Muscle of leg (tissue), 11 donors: ENCODE results near the gene PTPN1. TPM values are rescaled to one million over a fixed set of nuclear protein-coding genes. Genes with fewer than 3 reads are reported as not detected.

Source experiments
- DNase-seq: peaks from one replicate; pipeline ENCODE4 v3.0.0; 2013
- H3K27ac ChIP-seq: one replicate; pipeline ENCODE4 v1.5.1; 2013; ENCODE audit warnings: mild to moderate bottlenecking, low read length, control low read depth
- H3K27me3 ChIP-seq: one replicate; pipeline ENCODE4 v1.6.1; 2013; ENCODE audit warnings: low read length; ENCODE audit not compliant: control insufficient read depth, insufficient read depth
- H3K36me3 ChIP-seq: one replicate; pipeline ENCODE4 v1.6.1; 2013; ENCODE audit warnings: low read length; ENCODE audit not compliant: control insufficient read depth, insufficient read depth
- H3K4me1 ChIP-seq: one replicate; pipeline ENCODE4 v1.6.1; 2013; ENCODE audit warnings: low read length; ENCODE audit not compliant: control insufficient read depth, insufficient read depth
- H3K4me3 ChIP-seq: one replicate; pipeline ENCODE4 v1.5.1; 2013; ENCODE audit warnings: low read length, control low read depth
- H3K9me3 ChIP-seq: replicated peaks from 2 replicates; pipeline ENCODE4 v1.6.1; 2013; ENCODE audit warnings: low read depth, low read length; ENCODE audit not compliant: control insufficient read depth
- WGBS: methylation state at CpG from one replicate; pipeline ENCODE4 v1.1.5; 2013; ENCODE audit warnings: missing lambda C conversion rate; ENCODE audit not compliant: insufficient coverage; 5-methylcytosine and 5-hydroxymethylcytosine counted together
- polyA plus RNA-seq, 8 donors: library from polyadenylated mRNA; unstranded; fragments of 120-200 nt; gene quantifications; one replicate each; pipeline versions ENCODE4 v1.2.1 to v1.2.3, GENCODE V29; 2013; ENCODE audit warnings: inconsistent platforms in 1 of 8, low replicate concordance in 1 of 8; ENCODE audit not compliant: insufficient read length in 8 of 8, insufficient read depth in 1 of 8
- total RNA-seq: library from RNA; stranded (reverse); fragments of 120-200 nt; gene quantifications from one replicate; pipeline ENCODE4 v1.2.4, GENCODE V29; 2013

The PTPN1 gene
- total and polyA plus RNA-seq, 9 donors, result 12.5 to 22.5 (median 18.4) TPM

- peaks cover 27% of the 10 kb centered on the region for H3K4me1 ChIP-seq
- H3K27me3 ChIP-seq, result no peaks in the 10 kb centered on the region
- no peak for DNase-seq
- H3K36me3 ChIP-seq, result peaks cover 51% of the 10 kb centered on the region
- H3K27ac ChIP-seq, result no peak overlapping the region
- H3K4me3 ChIP-seq, result no peak overlapping the region
- WGBS, result 71% methylated on average over 5 of the region's 9 CpGs
- H3K9me3 ChIP-seq, result no peaks in the 10 kb centered on the region
These were observed 63.9 kb downstream of the PTPN1 start for GRCh38 chr20:50574108-50574507.

GRCh38 chr20:50574586-50574985, 64.4 kb downstream of the PTPN1 start:
- H3K36me3 ChIP-seq, result peaks cover 51% of the 10 kb centered on the region
- no peak overlapping the region for H3K27ac ChIP-seq

DNA sequence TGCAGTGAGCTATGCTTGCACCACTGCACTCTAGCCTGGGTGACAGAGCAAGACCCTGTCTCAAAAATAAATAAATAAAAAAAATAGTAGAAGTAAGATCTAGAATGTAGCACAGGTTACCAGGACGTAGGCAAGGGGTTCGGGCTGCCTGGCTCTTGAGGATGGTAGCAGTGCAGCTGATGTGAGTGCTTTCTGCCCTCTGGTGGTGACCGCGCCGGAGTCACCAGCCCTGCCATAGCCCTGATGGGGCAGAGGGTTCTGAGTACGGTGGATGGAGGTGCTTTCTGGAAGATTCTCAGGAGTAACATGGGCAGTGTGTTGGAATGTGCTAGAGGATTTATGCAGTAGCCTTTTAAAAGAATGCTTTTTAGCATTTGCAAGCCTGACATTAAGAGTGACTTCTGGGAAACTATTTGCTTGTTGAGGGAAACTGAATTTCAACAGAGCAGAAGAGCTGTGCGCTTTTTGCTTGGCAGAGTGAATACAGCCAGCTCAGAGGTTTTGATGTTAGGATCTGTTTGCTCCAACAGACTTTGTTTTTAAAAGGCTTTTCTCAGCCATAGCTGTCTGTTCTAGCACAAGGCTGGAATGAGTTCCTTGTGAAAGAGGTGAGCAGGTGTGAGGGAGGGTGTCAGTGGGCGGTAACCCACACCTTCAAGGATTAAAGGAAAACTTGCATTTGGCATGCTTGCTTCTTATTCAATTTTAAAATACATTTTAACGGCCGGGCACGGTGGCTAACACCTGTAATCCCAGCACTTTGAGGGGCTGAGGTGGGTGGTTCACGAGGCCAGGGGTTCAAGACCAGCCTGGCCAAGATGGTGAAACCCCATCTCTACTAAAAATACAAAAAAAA, 65.9 kb downstream of the PTPN1 start:
- Histone ChIP-seq H3K36me3 (peaks cover 62% of the 10 kb centered on the region), H3K27ac (no peak overlapping the region), H3K4me1 (peaks cover 23% of the 10 kb centered on the region), H3K27me3 (no peaks in the 10 kb centered on the region), H3K4me3 (no peak overlapping the region), H3K9me3 (no peaks in the 10 kb centered on the region)
- DNase-seq, result peak; percentile 61
- WGBS, result 45% methylated on average over 6 of the region's 12 CpGs

More at GRCh38 chr20:50574586-50574985, 64.4 kb downstream of the PTPN1 start:
- Histone ChIP-seq H3K27me3 (no peaks in the 10 kb centered on the region), H3K4me1 (peaks cover 27% of the 10 kb centered on the region), H3K4me3 (no peak overlapping the region), H3K9me3 (no peaks in the 10 kb centered on the region)
- DNase-seq, result no peak
- 100% methylated on average over 2 of the region's 5 CpGs for WGBS

DNA sequence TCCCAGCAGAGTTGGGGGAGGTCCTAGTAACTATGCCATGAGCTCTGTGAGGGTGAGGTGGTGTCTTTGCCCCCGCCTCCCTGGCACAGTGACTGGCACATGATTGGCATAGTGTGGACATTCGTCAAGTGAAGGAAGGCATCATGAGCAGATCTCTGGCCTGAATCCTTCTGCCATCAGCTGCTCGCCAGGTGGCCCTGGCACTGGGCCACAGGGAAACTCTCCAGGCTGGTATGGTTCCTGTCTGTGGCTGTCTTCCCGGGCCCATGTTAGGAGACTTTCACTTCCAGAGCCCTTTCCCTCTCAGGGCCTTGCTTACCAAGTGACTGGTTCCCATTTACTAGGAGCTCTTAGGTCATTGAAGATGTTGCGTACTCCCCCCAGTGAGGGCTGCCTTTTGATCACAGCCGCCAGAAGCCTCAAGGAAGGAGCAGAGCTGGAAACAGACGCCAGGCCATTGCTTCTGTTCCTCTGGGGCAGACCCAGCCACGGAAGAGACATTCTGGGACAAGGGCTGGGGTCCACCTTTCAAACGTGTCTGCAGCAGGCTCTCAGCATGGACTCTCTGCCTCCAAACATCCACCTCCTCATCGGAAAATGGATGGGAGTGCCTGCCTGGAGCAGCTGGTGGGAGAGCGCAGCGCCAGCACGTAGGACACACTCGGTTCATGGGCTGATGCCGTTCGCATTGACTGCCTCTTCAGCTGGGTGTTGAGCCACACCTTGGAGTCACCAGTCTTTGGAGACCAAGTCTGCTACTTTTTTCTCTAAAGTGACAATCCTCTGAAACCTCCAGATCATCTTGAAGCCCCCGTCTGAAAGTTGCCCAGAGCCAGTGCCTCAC, 67.2 kb downstream of the PTPN1 start:
- no peak overlapping the region for H3K27ac ChIP-seq
- no peak overlapping the region for H3K4me3 ChIP-seq
- H3K27me3 ChIP-seq, result no peaks in the 10 kb centered on the region
- peaks cover 21% of the 10 kb centered on the region for H3K4me1 ChIP-seq
- peak; percentile 44 for DNase-seq
- WGBS, result 62% methylated on average over 13 of the region's 17 CpGs
- H3K36me3 ChIP-seq, result peaks cover 73% of the 10 kb centered on the region
- H3K9me3 ChIP-seq, result no peaks in the 10 kb centered on the region

- WGBS, result 91% methylated on average over 12 of the region's 14 CpGs
- H3K27ac ChIP-seq, result no peak overlapping the region
- H3K27me3 ChIP-seq, result no peaks in the 10 kb centered on the region
- DNase-seq, result no peak
- H3K4me1 ChIP-seq, result peaks cover 13% of the 10 kb centered on the region
- no peaks in the 10 kb centered on the region for H3K9me3 ChIP-seq
- H3K4me3 ChIP-seq, result no peak overlapping the region
- peaks cover 81% of the 10 kb centered on the region for H3K36me3 ChIP-seq
These were observed 68.0 kb downstream of the PTPN1 start for GRCh38 chr20:50578061-50578777.

GRCh38 chr20:50578778-50579165, 68.6 kb downstream of the PTPN1 start:
- Histone ChIP-seq H3K4me3 (no peak overlapping the region), H3K27ac (no peak overlapping the region), H3K27me3 (no peaks in the 10 kb centered on the region), H3K36me3 (peaks cover 87% of the 10 kb centered on the region), H3K4me1 (peaks cover 9% of the 10 kb centered on the region), H3K9me3 (no peaks in the 10 kb centered on the region)
- no peak for DNase-seq
- WGBS, result 61% methylated on average over 4 of the region's 5 CpGs

- H3K9me3 ChIP-seq, result no peaks in the 10 kb centered on the region
- no peak overlapping the region for H3K27ac ChIP-seq
- H3K4me1 ChIP-seq, result peaks cover 9% of the 10 kb centered on the region
- WGBS, result 75% methylated on average over 6 of the region's 10 CpGs
- H3K27me3 ChIP-seq, result no peaks in the 10 kb centered on the region
- H3K4me3 ChIP-seq, result no peak overlapping the region
- DNase-seq, result no peak
- H3K36me3 ChIP-seq, result peaks cover 83% of the 10 kb centered on the region
These were observed 69.3 kb downstream of the PTPN1 start for GRCh38 chr20:50579511-50579910.

DNA sequence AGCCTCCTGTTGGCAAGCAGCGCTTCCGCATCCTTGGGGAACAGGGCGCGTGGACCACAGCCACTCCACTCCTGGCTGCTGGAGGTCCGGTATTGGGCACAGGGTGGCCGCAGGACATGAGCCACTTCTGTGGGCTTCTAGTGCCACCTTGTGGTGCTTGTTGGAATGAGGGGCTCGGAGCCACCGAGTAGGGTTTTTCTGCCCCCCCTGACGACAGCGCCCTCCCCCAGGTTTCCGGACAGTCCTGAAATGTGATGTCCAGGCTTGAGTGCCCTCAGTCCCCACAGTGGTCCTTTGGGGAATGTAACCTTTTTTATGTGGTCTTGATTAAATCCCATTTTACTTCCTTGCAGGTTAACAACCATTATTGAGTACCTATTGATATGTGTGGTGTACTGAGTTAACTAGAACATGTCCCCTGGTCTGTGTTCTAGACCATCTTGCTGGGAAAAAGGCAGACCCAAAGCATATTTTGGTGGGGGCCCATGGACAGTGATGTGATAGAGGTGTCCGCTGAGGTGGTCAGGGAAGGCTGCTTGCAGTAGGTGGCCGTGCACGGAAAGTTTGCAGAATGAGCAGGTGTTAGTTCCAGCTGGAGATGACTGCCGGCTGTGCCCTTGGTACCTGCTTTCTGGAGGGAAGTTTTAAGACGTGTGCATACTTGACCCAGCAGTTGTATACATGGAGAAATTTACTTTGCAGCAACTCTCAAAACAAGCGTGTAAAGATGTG, 70.0 kb downstream of the PTPN1 start:
- Histone ChIP-seq H3K27ac (no peak overlapping the region), H3K27me3 (no peaks in the 10 kb centered on the region), H3K36me3 (peaks cover 80% of the 10 kb centered on the region), H3K4me1 (peaks cover 9% of the 10 kb centered on the region), H3K9me3 (no peaks in the 10 kb centered on the region), H3K4me3 (no peak overlapping the region)
- DNase-seq, result peak; percentile 64
- WGBS, result 68% methylated on average over 8 of the region's 17 CpGs

DNA sequence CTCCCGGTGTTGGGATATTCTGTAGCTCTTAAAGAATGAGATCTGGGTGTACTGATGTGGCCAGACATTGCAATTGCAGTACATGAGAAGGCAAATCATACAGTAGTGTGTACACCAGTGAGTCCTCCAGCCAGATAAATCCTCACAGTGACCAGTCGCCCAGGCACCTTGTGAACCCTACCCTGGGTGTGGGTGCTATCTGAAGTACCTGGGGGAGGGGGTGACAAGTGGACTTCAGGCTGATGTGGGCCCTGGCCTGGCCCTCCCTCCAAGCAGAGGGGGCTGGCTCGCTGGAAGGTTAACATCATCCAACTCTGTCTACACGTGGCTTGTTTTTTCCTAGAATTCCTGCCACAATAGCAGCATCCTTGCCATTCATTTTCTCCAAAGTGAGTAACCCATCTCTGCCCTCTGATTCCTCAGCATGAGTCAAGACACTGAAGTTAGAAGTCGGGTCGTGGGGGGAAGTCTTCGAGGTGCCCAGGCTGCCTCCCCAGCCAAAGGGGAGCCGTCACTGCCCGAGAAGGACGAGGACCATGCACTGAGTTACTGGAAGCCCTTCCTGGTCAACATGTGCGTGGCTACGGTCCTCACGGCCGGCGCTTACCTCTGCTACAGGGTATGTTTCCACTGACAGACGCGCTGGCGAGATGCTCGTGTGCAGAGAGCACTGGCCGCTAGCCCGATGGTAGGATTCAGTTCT, 70.8 kb downstream of the PTPN1 start:
- no peaks in the 10 kb centered on the region for H3K9me3 ChIP-seq
- WGBS, result 83% methylated on average over 19 of the region's 21 CpGs

More for the DNA sequence above, 70.8 kb downstream of the PTPN1 start:
- peaks cover 82% of the 10 kb centered on the region for H3K36me3 ChIP-seq
- H3K4me3 ChIP-seq, result no peak overlapping the region
- H3K4me1 ChIP-seq, result peaks cover 9% of the 10 kb centered on the region
- no peak overlapping the region for H3K27ac ChIP-seq
- no peak for DNase-seq
- no peaks in the 10 kb centered on the region for H3K27me3 ChIP-seq
